ENCODE results near the gene ALG14.
"Not testable (repeated sequence)": the region's sequence is repeated elsewhere in the genome, so short reads cannot be mapped to it uniquely, and the experiment has no call there.

Gene ALG14

DNA sequence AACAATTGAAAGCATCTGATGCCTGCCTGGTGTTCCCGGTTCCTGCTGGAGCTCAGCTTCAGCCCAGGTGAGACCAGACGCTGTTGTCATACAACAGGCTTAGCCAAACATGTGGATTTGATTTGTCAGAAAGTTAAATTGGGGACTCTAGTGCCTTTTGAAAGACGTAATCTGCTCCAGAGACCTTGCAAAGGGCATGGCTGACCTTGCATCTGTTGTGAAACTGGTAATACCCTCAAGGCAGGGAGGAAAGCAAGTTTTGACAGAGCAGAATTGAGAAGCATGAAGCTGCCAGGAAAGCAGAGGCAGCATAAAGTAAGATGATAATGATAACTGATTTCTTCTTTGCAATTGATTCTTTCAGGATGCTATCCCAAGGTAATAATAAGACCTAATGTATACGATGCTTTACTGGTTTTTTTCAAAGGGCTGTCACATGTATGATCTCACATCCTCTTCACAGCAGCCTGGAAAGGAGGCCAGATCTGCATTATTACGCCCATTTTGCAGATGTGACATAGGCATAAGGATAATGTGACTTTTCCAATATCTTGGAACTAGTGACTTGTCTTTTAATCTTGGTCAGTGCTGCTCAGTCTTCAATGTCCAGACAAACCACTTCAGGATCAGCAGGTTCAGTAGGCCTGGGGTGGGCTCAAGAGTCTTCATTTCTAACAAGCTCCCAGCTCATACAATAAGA, 121.1 kb downstream of the ALG14 start:
- DNase-seq = no peak

DNA sequence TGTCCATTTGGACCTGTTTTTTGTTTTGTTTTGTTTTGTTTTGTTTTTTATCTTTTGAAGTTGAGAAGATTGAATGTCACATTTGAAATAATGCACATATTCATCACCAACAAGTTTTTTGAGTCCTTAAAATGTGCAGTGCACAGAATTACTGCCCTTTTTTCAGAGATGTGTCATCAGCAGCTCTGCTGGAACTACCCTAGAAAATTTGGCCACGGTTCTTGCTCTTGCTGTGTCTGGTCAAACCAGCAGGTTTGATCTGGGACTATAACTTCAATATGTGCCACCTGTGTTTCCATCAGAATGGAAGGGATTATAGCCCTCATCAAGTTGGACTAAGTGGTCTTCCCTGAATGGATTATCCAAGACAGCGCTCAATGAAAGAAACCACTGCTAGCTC, 121.7 kb downstream of the ALG14 start:
- no peak for DNase-seq

DNA sequence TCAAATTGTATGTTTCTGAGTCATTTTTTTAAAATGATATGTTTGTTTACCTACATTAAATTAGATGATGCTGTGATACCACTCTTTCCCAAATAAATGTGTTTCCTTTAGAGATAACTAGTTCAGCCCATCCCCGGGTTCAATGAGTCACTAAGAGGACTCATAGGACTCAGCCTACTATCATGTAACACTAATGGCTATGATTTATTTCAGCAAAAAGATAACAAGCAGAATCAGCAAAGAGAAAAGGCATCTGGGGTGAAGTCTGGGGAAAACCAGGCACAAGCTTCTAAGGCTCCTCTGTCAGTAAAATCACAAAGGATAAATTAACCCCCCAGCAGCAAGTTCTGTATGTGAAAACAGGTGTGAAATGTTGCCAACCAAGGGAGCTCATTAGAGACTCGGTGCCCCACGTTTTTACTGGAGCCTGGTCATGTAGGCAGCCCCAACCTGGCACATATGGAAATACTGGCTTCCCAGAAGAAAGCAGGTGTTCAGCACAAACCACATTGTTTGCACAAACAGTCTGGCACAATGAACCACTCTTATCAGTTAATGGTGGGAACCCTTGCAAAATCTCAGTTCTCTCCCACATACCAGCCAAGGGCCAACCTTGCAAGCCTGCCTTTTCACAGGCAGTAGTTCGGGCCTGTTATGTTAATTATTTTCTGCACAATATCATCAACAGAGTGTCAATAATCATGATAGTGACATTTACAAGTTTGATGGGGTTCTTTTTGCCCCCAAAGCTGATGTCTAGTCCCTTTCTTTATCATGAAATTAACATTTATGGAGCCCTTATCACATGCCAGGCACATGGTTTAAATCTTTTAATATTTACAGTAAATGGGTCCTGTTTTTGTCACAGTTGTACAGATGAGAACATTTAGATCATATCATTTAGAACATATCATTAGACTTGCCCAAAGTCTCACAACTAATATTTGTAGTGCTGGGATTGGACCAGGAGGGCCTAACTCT, 122.8 kb downstream of the ALG14 start:
- peak; percentile 93 for DNase-seq

DNA sequence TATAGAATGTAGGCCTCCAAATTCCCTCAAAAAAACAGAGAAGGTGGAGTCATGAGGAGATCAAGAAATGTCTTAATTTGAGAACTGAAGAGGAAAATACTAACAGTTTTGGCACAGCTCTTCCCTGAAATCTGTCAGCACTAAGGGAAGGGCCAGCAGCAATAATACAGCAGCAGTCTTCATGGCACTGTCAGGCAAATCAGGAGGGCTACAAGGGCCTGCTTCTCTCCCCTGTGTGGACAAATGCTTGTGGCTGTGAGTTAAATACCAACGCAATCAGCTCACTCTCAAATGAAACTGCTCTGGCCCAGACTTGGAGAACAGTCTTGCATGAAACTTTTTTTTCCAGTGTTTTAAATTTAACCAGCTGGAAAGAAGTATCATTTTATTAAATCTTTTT, 125.3 kb downstream of the ALG14 start:
- DNase-seq = no peak

DNA sequence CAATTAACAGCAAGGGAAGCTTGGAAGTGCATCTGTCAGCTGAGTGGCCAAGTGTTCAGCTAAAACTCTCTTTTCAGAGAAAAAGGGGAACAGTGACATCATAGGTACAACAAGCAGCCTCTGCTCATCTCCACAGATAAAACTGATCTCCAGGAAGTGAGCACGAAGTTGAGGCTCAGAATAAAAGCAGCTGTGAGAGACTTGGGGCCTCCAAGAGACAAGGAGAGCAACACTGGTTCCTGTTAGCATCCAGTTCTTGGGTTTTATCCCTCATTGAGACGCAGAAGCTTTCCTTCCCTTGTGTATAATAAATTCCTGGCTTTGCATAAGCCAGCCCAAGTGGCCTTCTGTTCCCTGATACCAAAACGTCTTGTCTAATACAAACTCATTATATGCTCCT, 125.9 kb downstream of the ALG14 start:
- DNase-seq = no peak

DNA sequence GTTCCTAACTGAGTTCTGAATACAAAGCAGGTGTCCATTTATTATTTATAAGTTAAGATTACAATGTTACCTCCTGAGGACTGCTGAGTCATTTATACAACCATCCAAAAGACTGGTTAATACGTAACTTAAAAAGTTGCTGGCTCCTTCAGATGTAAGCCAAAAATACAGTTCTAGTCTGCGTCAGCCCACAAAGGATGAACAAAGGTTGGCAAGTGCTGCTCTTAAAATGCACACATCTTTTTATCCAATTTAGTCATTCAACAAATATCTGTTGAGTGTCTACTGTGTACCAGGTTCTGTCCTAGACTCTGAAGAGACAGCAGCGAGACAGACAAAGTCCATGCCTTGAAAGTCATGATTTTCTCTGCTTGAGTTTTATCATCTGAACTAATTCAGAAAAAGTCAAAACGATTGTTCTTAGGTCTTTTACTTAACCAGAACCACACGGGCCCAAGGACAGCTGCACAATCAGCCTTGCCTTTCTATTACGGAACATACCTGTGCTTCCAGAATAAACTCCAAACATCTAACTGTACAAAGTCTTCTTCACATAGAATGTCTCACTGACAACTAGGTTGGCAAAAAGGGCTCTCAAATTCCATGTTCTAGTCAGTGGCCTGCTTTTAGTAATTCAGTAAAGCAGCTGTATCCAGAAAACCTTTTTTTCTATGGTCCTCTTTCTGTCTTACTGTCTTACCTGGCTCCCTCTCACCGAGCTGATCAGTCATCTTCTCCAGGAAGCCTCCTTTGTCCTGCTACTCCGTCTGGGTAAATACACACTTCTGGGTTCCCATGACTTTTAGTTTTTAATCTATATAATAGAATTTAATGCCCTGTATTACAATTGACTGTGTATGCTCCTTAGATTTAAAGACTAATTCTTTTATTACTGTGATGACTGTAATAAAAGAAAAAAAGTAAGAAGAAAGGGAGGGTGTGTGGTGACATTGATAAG, 130.3 kb downstream of the ALG14 start:
- DNase-seq = no peak

DNA sequence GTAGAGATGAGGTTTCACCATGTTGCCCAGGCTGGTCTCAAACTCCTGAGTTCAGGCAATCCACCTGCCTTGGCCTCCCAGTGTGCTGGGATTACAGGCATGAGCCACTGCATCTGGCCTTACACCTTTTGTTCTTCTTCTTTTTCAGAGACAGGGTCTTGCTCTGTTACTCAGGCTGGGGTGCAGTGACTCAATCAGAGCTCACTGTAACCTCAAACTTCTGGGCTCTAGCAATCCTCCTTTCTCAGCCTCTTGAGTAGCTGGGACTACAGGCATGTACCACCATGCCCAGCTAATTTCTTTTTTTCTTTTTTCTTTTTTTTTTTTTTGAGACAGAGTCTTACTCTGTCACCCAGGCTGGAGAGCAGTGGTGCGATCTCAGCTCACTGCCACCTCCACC, 131.3 kb downstream of the ALG14 start:
- DNase-seq = not testable (repeated sequence)

DNA sequence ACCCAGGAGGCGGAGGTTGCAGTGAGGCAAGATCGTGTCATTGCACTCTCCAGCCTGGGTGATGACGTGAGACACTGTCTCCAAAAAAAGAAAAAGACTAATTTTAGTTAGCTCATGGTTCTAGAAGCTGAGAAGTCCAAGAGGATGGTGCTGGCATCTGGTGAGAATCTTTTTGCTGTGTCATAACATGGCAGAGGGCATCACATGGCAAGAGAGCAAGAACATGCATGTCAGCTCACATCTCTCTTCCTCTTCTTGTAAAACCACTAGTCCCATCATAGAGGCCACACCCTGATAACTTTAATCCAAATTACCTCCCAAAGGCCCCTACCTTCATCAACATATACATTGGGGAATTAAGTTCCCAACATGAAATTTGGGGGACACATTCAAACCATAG, 132.0 kb downstream of the ALG14 start:
- DNase-seq = no peak

DNA sequence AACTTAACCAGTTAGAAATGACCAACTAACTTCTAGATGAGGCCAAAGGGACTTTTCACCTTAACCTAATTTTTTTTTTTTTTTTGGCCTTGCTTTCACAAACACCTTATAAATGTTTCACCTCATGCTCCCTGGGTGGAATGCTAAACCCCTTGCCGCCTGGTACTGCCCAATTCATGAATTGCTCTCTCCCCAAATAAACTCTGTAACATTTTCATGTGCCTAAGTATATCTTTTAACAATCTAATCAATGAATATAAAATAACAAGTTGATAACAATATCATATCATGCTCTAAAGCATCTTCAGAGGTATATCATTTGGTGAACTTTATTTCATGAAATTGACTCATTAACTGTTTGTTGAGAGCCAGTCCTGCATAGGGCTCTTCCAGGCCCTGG, 134.9 kb downstream of the ALG14 start:
- DNase-seq = no peak

DNA sequence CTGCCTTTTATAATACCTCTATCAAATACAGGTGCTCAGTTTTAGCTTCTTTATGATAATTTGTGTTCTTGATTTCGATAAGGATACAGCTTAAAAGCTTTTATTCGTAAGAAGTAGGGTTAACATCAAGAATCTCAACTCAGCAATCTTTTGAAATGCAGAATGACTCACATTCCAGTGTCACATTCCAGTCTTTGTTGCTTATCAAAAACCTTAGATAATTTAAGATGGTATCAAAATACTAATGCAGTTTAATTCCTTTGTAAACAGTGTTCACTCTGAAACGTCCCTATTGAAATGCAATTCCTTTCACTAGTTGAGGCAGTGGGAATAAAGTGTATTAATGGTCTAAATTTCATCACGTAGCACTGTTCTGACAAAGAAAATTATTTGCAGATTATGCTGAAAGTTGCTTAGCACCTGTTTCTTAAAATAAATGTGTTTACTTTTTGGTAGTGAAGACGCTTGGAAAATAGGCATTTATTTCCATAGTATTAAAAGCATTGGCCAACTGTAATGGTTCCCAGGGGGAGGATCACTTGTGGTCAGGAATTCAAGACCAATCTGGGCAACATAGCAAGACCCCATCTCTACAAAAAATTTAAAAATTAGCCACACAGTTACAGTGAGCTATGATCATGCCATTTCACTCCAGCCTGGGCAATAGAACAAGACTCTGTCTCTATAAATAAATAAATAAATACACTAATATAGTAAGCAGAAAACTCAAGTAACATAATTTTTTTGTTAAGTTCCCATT, 135.7 kb downstream of the ALG14 start:
- no peak for DNase-seq

DNA sequence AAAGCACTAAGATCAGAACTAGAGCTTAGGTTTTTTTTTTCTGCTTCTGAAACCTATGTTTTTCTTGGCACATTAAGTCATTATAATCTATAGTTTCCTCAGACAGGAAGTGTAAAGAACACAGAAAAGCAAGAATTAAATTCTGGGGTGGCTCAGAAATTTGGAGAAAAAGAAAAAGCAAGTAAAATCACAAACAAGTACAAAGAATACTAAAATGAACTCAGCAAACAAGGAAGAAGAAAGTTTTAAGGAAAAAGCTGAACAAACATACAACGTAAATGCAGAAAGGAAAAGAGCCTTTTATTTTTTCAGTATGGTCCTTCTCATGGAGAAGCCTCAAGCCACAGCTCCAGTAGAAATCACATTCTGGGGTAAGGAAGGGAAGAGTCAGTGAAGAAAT, 137.3 kb downstream of the ALG14 start:
- no peak for DNase-seq

DNA sequence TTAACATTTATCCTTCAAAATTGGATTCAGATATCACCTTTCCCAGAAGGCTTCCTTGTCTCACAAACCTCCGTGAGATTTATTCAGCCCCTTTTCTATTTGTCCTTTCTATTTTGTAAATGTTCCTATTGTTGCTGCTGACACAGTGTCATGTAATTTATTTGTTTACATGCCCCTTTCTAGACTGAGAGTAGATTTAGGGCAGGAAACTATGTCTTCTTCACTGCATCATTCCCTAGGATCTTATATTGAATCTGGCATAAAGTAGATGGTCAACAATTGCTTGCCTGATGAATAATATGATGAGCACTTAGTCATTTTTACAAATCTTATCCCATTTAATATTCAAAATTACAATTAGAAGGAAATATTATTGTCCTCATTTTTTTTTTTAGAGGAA, 137.7 kb downstream of the ALG14 start:
- no peak for DNase-seq

DNA sequence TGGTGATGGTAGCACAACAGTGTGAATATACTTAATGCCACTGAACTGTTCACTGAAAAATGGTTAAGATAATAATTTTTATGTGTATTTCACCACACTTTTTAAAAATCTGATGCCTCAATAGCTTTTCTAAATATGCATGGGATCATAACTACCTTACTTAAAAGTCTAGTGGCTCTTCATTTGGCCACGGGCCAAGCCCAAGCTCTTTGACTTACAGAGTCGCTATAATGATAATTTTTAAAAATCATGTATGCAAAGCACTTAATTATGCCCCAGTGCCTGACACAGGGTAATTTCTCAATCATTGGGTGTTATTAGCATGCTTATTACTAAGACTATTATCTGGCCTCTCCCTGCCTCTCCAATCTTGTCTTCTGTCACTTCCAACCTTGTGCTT, 138.2 kb downstream of the ALG14 start:
- no peak for DNase-seq

DNA sequence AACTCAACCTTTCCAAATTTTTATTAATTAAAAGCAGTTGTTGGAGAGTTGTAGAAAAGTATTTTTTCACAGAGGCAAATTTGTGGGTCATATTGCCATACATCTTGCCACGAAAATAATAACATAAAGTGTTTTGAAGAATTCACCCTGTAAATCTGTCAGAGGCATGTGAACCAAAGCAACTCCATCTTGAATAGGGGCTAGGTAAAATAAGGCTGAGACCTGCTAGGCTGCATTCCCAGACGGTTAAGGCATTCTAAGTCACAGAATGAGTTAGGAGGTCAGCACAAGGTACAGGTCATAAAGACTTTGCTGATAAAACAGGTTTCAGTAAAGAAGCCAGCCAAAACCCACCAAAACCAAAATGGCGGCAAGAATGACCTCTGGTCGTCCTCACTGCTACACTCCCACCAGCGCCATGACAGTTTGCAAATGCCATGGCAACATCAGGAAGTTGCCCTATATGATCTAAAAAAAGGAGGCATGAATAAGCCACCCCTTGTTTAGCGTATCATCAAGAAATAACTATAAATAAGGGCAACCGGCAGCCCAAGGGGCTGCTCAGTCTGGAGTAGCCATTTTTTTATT, 141.4 kb downstream of the ALG14 start:
- DNase-seq = no peak

DNA sequence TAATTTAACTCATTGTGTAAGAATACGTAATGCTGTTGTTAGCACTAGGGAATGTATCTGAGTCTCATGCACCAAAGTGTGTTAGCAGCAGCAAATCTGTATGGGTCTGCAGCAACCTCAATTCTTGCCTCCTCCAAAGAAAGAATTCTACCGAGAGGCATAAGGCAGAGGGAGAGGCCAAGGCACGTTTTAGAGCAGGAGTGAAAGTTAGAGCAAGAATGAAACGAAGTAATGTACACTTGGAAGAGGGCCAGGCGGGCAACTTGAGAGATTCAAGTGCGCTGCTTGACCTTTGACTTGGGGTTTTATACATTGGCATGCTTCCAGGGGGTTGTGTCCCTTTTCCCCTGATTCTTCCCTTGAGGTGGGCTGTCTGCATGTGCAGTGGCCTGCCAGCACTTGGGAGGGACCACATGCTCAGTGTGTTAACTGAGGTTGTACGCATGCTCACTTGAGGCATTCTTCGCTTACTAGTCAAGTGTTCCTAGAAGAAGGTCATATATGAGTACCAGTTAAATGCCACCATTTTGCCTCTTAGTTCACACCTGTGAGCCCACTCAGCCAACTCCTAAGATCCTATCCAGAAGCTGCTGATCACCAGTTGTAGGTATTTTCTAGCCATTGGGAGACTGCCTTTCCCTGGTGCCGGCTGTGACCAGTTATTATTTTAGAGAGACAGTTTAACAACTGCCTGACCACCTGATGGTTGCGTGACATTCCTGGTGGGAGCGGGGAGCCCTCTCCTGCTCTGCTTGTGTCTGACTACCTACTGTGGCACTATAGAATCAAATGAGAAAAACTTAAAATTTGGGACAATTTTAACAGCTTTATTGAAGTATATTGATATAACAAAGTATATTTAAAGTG, 143.2 kb downstream of the ALG14 start:
- DNase-seq = no peak

DNA sequence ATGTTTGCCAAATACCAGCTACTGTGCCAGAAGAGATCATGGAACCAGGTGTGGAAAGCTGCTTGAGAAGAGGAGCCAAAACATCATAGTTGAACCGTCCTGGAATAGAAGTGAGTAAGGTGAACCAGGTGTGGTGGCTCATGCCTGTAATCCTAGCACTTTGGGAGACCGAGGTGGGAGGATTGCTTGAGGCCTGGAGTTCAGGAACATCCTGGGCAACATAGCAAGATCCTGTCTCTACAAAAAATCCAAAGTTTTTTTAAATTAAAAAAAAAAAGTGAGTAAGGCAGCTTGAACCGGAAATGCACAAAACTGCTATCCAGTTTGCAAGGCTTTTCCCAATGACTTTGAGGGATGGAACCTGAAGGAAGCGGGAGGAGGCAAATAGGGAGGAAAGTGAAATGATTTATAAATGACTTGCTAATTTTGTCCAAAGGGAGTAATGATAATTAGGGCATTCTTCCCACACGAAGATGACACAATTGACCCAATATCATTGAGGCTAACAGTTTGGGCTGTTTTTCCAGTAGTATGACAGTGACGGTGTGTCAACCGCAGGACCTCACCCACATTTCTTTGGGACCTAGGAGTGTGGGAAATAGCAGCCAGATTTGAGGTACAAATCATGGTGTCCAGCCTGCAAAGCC, 144.3 kb downstream of the ALG14 start:
- no peak for DNase-seq

DNA sequence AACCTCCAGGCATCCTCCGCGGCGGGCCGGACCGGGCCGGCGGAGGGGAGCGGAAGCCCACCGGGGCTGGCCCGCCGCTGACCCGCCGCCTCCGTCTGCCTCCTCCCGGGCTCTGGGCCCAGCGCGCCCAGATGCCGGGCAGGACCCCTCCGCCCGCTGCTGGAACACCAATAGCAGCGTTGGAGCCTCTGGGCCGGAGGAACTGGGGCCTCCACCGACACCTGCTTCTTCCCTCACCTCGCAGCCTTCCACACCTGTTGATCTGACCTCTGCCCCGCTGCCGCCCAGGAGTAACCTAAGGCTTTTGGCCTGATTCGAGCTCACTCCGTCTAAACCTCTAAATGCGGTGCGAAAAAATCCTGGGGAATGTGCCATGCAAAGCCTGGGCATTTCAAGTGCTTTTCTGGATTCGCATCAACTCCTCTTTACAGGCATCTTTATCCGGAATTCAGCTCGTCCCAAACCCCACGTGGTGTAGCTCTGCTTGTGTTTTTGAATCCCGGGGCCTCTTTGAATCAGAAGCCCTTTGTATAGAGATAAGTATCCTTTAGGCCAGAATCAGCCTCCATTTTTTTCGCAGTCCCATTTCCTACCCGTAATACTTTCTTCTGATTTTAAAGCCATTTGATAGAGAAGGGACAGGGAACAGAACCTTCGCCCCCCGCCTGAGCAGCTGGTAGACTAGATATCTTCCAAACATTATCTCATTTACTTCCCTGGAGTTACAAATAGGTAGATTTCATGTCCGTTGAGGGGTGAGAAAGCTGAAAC, 145.2 kb downstream of the ALG14 start:
- peak; percentile 77 for DNase-seq

DNA sequence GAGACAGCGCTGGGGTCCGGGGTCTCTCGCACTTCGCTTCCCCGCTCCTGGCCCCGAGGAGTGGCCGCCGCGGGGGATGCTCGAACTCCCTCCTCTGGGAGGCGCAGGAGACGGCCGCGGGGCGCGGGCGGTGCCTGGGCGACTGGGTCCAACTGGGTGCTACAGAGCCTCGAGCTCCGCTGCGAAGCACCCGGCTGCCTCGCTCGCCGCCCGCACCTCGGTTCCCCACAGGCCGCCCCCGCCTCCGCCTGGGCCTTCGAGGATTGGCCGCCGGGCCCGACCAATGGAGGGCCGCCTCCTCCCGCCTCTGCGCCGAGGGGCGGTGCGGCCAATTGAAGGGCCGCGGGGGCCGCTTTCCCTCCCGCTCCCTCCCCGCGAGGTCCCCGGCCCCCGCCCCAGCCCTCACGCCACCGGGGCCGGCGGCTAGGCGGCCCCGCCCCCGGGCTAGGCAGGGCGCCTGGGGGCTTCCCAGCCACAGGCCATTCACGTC, 145.8 kb downstream of the ALG14 start, which contains the start of gene CNN3:
Gene CNN3, minus strand, starts transcription at position 196 of the 490 bp plus-strand sequence. CDS start 216 bp downstream, outside the sequence.
- peak; percentile 60 for DNase-seq
